ENCODE results near the gene CMA1.
"Not testable (repeated sequence)": the region's sequence is repeated elsewhere in the genome, so short reads cannot be mapped to it uniquely, and the experiment has no call there.

- TF ChIP-seq ZNF580, CTCF, ZNF624 (tag by site-specific recombination; IDR thresholded peaks at IDR 0.05): not testable (repeated sequence)
These were observed 25.3 kb downstream of the CMA1 start for GRCh38 chr14:24482699-24483303.

Measured in HEK293 (cell line).